PFSK-1 (cell line): ENCODE data around the gene PRKN.

Source experiments
- POLR2AphosphoS5 ChIP-seq: IDR thresholded peaks from 2 replicates; pipeline ENCODE4 v1.6.1; 2012; ENCODE audit warnings: low read depth, mild to moderate bottlenecking, control low read depth, low read length, moderate library complexity
- REST ChIP-seq, 2 experiments: IDR thresholded peaks; 2 replicates each; pipeline versions ENCODE4 v1.6.1 to v1.8.0; 2011 to 2012; ENCODE audit warnings: low read depth in 2 of 2, low read length in 2 of 2, control low read depth in 1 of 2, inconsistent platforms in 1 of 2, mild to moderate bottlenecking in 1 of 2, moderate library complexity in 1 of 2; ENCODE audit not compliant: insufficient read depth in 1 of 2
- SIN3A ChIP-seq: IDR thresholded peaks from 2 replicates; pipeline ENCODE4 v1.6.1; 2012; ENCODE audit warnings: mild to moderate bottlenecking, low read length, moderate library complexity, borderline replicate concordance; ENCODE audit not compliant: insufficient read depth
- TAF1 ChIP-seq: IDR thresholded peaks from 2 replicates; pipeline ENCODE4 v1.6.1; 2012; ENCODE audit warnings: low read length, control low read depth, borderline replicate concordance; ENCODE audit not compliant: insufficient read depth

GRCh38 chr6:162572240-162572639, 155.3 kb downstream of the PRKN start:
- TF ChIP-seq POLR2AphosphoS5, result no peak
- no peak for TF ChIP-seq REST (IDR thresholded peaks at IDR 0.05; ENCODE audit: insufficient read depth in 1 of 2, low read depth in 2 of 2, low read length in 2 of 2)
- no peak for TF ChIP-seq TAF1
- no peak for TF ChIP-seq SIN3A
